SK-N-DZ (cell line): ENCODE data around the gene RAP1GAP.

Experiments
- DNase-seq: peaks from one replicate; pipeline ENCODE4 v3.0.0-alpha.2; 2015; ENCODE audit warnings: low spot score

The RAP1GAP gene

GRCh38 chr1:21625390-21626190, 43.6 kb downstream of the RAP1GAP start:
- DNase-seq = no peak

- DNase-seq = no peak
These were observed 44.4 kb downstream of the RAP1GAP start for GRCh38 chr1:21624571-21625389.

GRCh38 chr1:21623410-21623961, 45.7 kb downstream of the RAP1GAP start:
- DNase-seq = no peak

- no peak for DNase-seq
These were observed 46.5 kb downstream of the RAP1GAP start for GRCh38 chr1:21622466-21623315.

- no peak for DNase-seq
These were observed 47.3 kb downstream of the RAP1GAP start for GRCh38 chr1:21621761-21622436.

- no peak for DNase-seq
These were observed 48.1 kb downstream of the RAP1GAP start for GRCh38 chr1:21621051-21621450.

- DNase-seq = no peak
These were observed 48.7 kb downstream of the RAP1GAP start for GRCh38 chr1:21620496-21620895.

GRCh38 chr1:21620011-21620410, 49.1 kb downstream of the RAP1GAP start:
- DNase-seq = no peak

- no peak for DNase-seq
These were observed 49.7 kb downstream of the RAP1GAP start for GRCh38 chr1:21619375-21619947.

- DNase-seq = peak; percentile 17
These were observed 50.4 kb downstream of the RAP1GAP start for GRCh38 chr1:21618561-21619374.

GRCh38 chr1:21618059-21618458, 51.1 kb downstream of the RAP1GAP start:
- DNase-seq = no peak

GRCh38 chr1:21617126-21617738, 51.9 kb downstream of the RAP1GAP start:
- no peak for DNase-seq

GRCh38 chr1:21616372-21616771, 52.8 kb downstream of the RAP1GAP start:
- DNase-seq = no peak

GRCh38 chr1:21614419-21615115, 54.6 kb downstream of the RAP1GAP start:
- no peak for DNase-seq

GRCh38 chr1:21613072-21613867, 55.9 kb downstream of the RAP1GAP start:
- no peak for DNase-seq

- no peak for DNase-seq
These were observed 57.1 kb downstream of the RAP1GAP start for GRCh38 chr1:21612057-21612456.

- no peak for DNase-seq
These were observed 58.0 kb downstream of the RAP1GAP start for GRCh38 chr1:21610989-21611785.
